ENCODE measurements around the gene EYS. TPM values are rescaled to one million over a fixed set of nuclear protein-coding genes. Genes with fewer than 3 reads are reported as not detected.
A peak's percentile ranks its signal among the peaks of the same experiment; 100 is the strongest.

The EYS gene
- polyA plus RNA-seq, 1 of the 3 experiments (the other 2 are of a cell fraction), result 0.05 TPM

DNA sequence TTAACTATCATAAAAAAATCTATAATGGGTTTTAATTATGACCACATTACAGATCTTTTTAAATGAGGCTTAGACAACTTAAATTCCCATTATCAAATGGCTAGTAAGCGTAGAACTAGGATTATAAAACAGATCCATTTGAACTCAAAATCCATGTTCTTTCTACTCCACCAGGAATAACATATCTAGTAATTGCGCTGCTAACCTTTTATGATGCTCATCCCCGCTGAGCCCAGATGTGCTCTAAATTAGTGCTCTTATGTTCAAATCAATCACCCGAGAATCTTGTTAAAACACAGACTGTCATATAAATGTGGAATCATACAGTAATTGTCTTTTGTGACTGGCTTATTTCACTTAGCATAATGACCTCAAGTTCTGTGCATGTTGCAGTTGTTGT is 1168.3 kb downstream of the EYS start:
- DNase-seq, result peak; percentile 17
- Histone ChIP-seq H4K20me1 (ENCODE audit: insufficient read depth) (no peaks in the 10 kb centered on the region), H3K9ac (no peak overlapping the region), H3K9me3 (no peaks in the 10 kb centered on the region), H3K36me3 (replicated peaks in 1 of 2; ENCODE audit: control insufficient read depth in 1 of 2, insufficient read depth in 2 of 2, low read length in 1 of 2) (no peaks in the 10 kb centered on the region), H3K79me2 (ENCODE audit: insufficient read depth) (no peaks in the 10 kb centered on the region), H3K4me3 (ENCODE audit: low read depth in 2 of 2, low read length in 1 of 2) (no peak overlapping the region), H3K4me2 (no peak overlapping the region), H3F3A (replicated peaks; ENCODE audit: insufficient read depth) (no peaks in the 10 kb centered on the region), H3K9me2 (0 out of 2 replicates have a peak, but pooled peaks cover 6% of the 10 kb centered on the region), H3K27me3 (ENCODE audit: insufficient read depth) (no peaks in the 10 kb centered on the region), H3K4me1 (ENCODE audit: control insufficient read depth in 1 of 2, insufficient read depth in 2 of 2, low read depth in 1 of 2, low read length in 1 of 2) (no peaks in the 10 kb centered on the region; a peak in 1 of 4 replicates), H2AFZ (ENCODE audit: low read depth) (no peak overlapping the region), H3K27ac (ENCODE audit: low read depth in 2 of 2, low read length in 1 of 2) (no peak overlapping the region)
- TF ChIP-seq TAF1 (IDR thresholded peaks at IDR 0.05; ENCODE audit: borderline replicate concordance, low read depth, low read length) (no peak), CHD2 (IDR thresholded peaks at IDR 0.05; ENCODE audit: low read length, partially characterized antibody) (no peak), SMC3 (IDR thresholded peaks at IDR 0.05; ENCODE audit: low read depth, low read length) (no peak), RFX5 (IDR thresholded peaks at IDR 0.05; ENCODE audit: low read length) (no peak), MXI1 (IDR thresholded peaks at IDR 0.05; ENCODE audit: low read depth, low read length) (no peak), ELF1 (IDR thresholded peaks at IDR 0.05) (no peak), YY1 (IDR thresholded peaks at IDR 0.05; ENCODE audit: low read depth) (no peak), MEF2A (IDR thresholded peaks at IDR 0.05; ENCODE audit: borderline replicate concordance, low read depth) (no peak), TEAD4 (IDR thresholded peaks at IDR 0.05; ENCODE audit: borderline replicate concordance, insufficient read depth) (no peak), GATA2 (CRISPR knock-in tag; IDR thresholded peaks at IDR 0.05) (no peak), NRF1 (IDR thresholded peaks at IDR 0.05; ENCODE audit: low read depth, low read length) (no peak), FOXM1 (IDR thresholded peaks at IDR 0.05; ENCODE audit: low read depth) (no peak), RXRA (IDR thresholded peaks at IDR 0.05; ENCODE audit: borderline replicate concordance, low read depth) (no peak)
- TF ChIP-seq, protein P1, sequence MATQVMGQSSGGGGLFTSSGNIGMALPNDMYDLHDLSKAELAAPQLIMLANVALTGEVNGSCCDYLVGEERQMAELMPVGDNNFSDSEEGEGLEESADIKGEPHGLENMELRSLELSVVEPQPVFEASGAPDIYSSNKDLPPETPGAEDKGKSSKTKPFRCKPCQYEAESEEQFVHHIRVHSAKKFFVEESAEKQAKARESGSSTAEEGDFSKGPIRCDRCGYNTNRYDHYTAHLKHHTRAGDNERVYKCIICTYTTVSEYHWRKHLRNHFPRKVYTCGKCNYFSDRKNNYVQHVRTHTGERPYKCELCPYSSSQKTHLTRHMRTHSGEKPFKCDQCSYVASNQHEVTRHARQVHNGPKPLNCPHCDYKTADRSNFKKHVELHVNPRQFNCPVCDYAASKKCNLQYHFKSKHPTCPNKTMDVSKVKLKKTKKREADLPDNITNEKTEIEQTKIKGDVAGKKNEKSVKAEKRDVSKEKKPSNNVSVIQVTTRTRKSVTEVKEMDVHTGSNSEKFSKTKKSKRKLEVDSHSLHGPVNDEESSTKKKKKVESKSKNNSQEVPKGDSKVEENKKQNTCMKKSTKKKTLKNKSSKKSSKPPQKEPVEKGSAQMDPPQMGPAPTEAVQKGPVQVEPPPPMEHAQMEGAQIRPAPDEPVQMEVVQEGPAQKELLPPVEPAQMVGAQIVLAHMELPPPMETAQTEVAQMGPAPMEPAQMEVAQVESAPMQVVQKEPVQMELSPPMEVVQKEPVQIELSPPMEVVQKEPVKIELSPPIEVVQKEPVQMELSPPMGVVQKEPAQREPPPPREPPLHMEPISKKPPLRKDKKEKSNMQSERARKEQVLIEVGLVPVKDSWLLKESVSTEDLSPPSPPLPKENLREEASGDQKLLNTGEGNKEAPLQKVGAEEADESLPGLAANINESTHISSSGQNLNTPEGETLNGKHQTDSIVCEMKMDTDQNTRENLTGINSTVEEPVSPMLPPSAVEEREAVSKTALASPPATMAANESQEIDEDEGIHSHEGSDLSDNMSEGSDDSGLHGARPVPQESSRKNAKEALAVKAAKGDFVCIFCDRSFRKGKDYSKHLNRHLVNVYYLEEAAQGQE (IDR thresholded peaks at IDR 0.05; ENCODE audit: low read depth, low read length), result no peak
- TF ChIP-seq, protein P2, sequence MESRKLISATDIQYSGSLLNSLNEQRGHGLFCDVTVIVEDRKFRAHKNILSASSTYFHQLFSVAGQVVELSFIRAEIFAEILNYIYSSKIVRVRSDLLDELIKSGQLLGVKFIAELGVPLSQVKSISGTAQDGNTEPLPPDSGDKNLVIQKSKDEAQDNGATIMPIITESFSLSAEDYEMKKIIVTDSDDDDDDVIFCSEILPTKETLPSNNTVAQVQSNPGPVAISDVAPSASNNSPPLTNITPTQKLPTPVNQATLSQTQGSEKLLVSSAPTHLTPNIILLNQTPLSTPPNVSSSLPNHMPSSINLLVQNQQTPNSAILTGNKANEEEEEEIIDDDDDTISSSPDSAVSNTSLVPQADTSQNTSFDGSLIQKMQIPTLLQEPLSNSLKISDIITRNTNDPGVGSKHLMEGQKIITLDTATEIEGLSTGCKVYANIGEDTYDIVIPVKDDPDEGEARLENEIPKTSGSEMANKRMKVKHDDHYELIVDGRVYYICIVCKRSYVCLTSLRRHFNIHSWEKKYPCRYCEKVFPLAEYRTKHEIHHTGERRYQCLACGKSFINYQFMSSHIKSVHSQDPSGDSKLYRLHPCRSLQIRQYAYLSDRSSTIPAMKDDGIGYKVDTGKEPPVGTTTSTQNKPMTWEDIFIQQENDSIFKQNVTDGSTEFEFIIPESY (IDR thresholded peaks at IDR 0.05; ENCODE audit: borderline replicate concordance, low read depth), result no peak
- TF ChIP-seq, protein P3, sequence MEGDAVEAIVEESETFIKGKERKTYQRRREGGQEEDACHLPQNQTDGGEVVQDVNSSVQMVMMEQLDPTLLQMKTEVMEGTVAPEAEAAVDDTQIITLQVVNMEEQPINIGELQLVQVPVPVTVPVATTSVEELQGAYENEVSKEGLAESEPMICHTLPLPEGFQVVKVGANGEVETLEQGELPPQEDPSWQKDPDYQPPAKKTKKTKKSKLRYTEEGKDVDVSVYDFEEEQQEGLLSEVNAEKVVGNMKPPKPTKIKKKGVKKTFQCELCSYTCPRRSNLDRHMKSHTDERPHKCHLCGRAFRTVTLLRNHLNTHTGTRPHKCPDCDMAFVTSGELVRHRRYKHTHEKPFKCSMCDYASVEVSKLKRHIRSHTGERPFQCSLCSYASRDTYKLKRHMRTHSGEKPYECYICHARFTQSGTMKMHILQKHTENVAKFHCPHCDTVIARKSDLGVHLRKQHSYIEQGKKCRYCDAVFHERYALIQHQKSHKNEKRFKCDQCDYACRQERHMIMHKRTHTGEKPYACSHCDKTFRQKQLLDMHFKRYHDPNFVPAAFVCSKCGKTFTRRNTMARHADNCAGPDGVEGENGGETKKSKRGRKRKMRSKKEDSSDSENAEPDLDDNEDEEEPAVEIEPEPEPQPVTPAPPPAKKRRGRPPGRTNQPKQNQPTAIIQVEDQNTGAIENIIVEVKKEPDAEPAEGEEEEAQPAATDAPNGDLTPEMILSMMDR (IDR thresholded peaks at IDR 0.05), result no peak
- TF ChIP-seq, protein P4, sequence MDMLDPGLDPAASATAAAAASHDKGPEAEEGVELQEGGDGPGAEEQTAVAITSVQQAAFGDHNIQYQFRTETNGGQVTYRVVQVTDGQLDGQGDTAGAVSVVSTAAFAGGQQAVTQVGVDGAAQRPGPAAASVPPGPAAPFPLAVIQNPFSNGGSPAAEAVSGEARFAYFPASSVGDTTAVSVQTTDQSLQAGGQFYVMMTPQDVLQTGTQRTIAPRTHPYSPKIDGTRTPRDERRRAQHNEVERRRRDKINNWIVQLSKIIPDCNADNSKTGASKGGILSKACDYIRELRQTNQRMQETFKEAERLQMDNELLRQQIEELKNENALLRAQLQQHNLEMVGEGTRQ (IDR thresholded peaks at IDR 0.05; ENCODE audit: borderline replicate concordance, low read depth, low read length), result no peak
- TF ChIP-seq, protein P5, sequence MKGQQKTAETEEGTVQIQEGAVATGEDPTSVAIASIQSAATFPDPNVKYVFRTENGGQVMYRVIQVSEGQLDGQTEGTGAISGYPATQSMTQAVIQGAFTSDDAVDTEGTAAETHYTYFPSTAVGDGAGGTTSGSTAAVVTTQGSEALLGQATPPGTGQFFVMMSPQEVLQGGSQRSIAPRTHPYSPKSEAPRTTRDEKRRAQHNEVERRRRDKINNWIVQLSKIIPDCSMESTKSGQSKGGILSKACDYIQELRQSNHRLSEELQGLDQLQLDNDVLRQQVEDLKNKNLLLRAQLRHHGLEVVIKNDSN (IDR thresholded peaks at IDR 0.05; ENCODE audit: borderline replicate concordance, low read depth), result no peak
- 64% methylated on average over 4 of the region's 4 CpGs for WGBS (ENCODE audit: low lambda C conversion rate)
- CTCF ChIA-PET, result no interaction called here
- POLR2A ChIA-PET, result no interaction called here

Measured in SK-N-SH (cell line).